ENCODE data around the gene PKP4. TPM values are rescaled to one million over a fixed set of nuclear protein-coding genes. Genes with fewer than 3 reads are reported as not detected.
A peak's percentile ranks its signal among the peaks of the same experiment; 100 is the strongest.

The PKP4 gene
- total RNA-seq, 1 experiment from 2014 or later: 147 TPM

DNA sequence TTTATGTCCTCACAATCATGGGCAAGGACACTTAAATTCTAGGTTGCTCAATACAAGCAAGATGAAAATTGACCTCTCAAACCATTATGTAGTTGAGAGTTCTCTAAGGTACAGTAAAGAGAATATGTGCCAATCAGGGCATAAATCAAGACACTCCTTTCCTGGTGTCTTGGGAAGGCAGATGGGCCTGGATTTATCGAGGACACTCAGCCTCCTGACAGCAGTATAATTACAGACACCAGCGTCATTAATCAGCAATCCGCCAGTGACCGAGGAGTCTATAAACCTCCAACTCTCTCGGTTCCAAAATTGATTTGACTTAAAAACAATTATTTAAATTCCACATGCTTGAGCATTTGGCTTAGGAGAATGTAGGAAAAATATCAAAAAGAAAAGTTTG, 262.7 kb downstream of the PKP4 start:
- no peak overlapping the region for H3K27ac Mint-ChIP-seq (ENCODE audit: unreplicated experiment)
- peaks cover 3% of the 10 kb centered on the region for H3K27me3 Mint-ChIP-seq (ENCODE audit: insufficient read depth, unreplicated experiment)
- intact Hi-C loops (cut with micrococcal nuclease; ENCODE audit: unreplicated experiment): no loop called here
- TF ChIP-seq, protein P1, sequence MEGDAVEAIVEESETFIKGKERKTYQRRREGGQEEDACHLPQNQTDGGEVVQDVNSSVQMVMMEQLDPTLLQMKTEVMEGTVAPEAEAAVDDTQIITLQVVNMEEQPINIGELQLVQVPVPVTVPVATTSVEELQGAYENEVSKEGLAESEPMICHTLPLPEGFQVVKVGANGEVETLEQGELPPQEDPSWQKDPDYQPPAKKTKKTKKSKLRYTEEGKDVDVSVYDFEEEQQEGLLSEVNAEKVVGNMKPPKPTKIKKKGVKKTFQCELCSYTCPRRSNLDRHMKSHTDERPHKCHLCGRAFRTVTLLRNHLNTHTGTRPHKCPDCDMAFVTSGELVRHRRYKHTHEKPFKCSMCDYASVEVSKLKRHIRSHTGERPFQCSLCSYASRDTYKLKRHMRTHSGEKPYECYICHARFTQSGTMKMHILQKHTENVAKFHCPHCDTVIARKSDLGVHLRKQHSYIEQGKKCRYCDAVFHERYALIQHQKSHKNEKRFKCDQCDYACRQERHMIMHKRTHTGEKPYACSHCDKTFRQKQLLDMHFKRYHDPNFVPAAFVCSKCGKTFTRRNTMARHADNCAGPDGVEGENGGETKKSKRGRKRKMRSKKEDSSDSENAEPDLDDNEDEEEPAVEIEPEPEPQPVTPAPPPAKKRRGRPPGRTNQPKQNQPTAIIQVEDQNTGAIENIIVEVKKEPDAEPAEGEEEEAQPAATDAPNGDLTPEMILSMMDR (IDR thresholded peaks at IDR 0.05; ENCODE audit: insufficient read depth in 1 of 2, low read depth in 1 of 2, low read length in 1 of 2, severe bottlenecking in 1 of 2, unreplicated experiment in 1 of 2): no peak
- ChIA-PET CTCF (no interaction called here), POLR2A (no interaction called here)
- Histone ChIP-seq H3K4me1 (peaks cover 13% of the 10 kb centered on the region), H3K27me3 (replicated peaks; ENCODE audit: control insufficient read depth, insufficient read depth, low read length) (no peaks in the 10 kb centered on the region), H3K9me3 (no peaks in the 10 kb centered on the region; the same call in 1 of the 2 replicates), H3K4me3 (ENCODE audit: low read depth, low read length) (no peak overlapping the region), H3K36me3 (ENCODE audit: control insufficient read depth, insufficient read depth, low read length) (no peaks in the 10 kb centered on the region)
- no peak for DNase-seq
- H3K9me3 Mint-ChIP-seq (ENCODE audit: unreplicated experiment): no peaks in the 10 kb centered on the region
- no TSS peak for BruUV-seq (replicated peaks)
- H3K4me1 Mint-ChIP-seq (ENCODE audit: low read depth, unreplicated experiment): peaks cover 14% of the 10 kb centered on the region
- H3K36me3 Mint-ChIP-seq (ENCODE audit: insufficient read depth, unreplicated experiment): no peaks in the 10 kb centered on the region
- no peak overlapping the region for H3K4me3 Mint-ChIP-seq (ENCODE audit: unreplicated experiment)

GRCh38 chr2:158722266-158723105, 265.7 kb downstream of the PKP4 start:
- CTCF ChIA-PET: no interaction called here
- peaks cover 17% of the 10 kb centered on the region for H3K4me1 ChIP-seq
- H3K4me3 Mint-ChIP-seq (ENCODE audit: unreplicated experiment): no peak overlapping the region

GRCh38 chr2:158723181-158723838, 266.6 kb downstream of the PKP4 start:
- H3K4me1 Mint-ChIP-seq (ENCODE audit: low read depth, unreplicated experiment): peaks cover 12% of the 10 kb centered on the region
- Histone ChIP-seq H3K4me3 (ENCODE audit: low read depth, low read length) (no peak overlapping the region), H3K9me3 (no peaks in the 10 kb centered on the region), H3K36me3 (ENCODE audit: control insufficient read depth, insufficient read depth, low read length) (no peaks in the 10 kb centered on the region), H3K4me1 (peaks cover 17% of the 10 kb centered on the region), H3K27me3 (replicated peaks; ENCODE audit: control insufficient read depth, insufficient read depth, low read length) (no peaks in the 10 kb centered on the region)
- no peaks in the 10 kb centered on the region for H3K36me3 Mint-ChIP-seq (ENCODE audit: insufficient read depth, unreplicated experiment)
- no peak for DNase-seq
- peak overlapping the region; percentile 4 for H3K27ac Mint-ChIP-seq (ENCODE audit: unreplicated experiment)
- CTCF ChIA-PET: interaction anchor here (0.6 to 3.3 kb wide), 3 partner anchors 22 to 33 kb away, joined by 3 to 17 read pairs (median 5); no protein-coding TSS in a partner anchor
- BruUV-seq (replicated peaks): no TSS peak
- TF ChIP-seq, protein P1 (IDR thresholded peaks at IDR 0.05; ENCODE audit: insufficient read depth in 1 of 2, low read depth in 1 of 2, low read length in 1 of 2, severe bottlenecking in 1 of 2, unreplicated experiment in 1 of 2): no peak
- intact Hi-C loops (cut with micrococcal nuclease; ENCODE audit: unreplicated experiment): no loop called here
- no peaks in the 10 kb centered on the region for H3K9me3 Mint-ChIP-seq (ENCODE audit: unreplicated experiment)
- H3K27me3 Mint-ChIP-seq (ENCODE audit: insufficient read depth, unreplicated experiment): peaks cover 3% of the 10 kb centered on the region
- POLR2A ChIA-PET: no interaction called here
- H3K4me3 Mint-ChIP-seq (ENCODE audit: unreplicated experiment): no peak overlapping the region

More at GRCh38 chr2:158722266-158723105, 265.7 kb downstream of the PKP4 start:
- no peaks in the 10 kb centered on the region for H3K36me3 ChIP-seq (ENCODE audit: control insufficient read depth, insufficient read depth, low read length)
- POLR2A ChIA-PET: no interaction called here
- no TSS peak for BruUV-seq (replicated peaks)
- no peaks in the 10 kb centered on the region for H3K9me3 Mint-ChIP-seq (ENCODE audit: unreplicated experiment)
- intact Hi-C loops (cut with micrococcal nuclease; ENCODE audit: unreplicated experiment): no loop called here
- no peak overlapping the region for H3K4me3 ChIP-seq (ENCODE audit: low read depth, low read length)
- no peak overlapping the region for H3K27ac Mint-ChIP-seq (ENCODE audit: unreplicated experiment)
- peaks cover 3% of the 10 kb centered on the region for H3K27me3 Mint-ChIP-seq (ENCODE audit: insufficient read depth, unreplicated experiment)
- TF ChIP-seq, protein P1 (IDR thresholded peaks at IDR 0.05; ENCODE audit: insufficient read depth in 1 of 2, low read depth in 1 of 2, low read length in 1 of 2, severe bottlenecking in 1 of 2, unreplicated experiment in 1 of 2): no peak
- no peaks in the 10 kb centered on the region for H3K9me3 ChIP-seq
- DNase-seq: no peak
- peaks cover 13% of the 10 kb centered on the region for H3K4me1 Mint-ChIP-seq (ENCODE audit: low read depth, unreplicated experiment)
- no peaks in the 10 kb centered on the region for H3K36me3 Mint-ChIP-seq (ENCODE audit: insufficient read depth, unreplicated experiment)
- no peaks in the 10 kb centered on the region for H3K27me3 ChIP-seq (replicated peaks; ENCODE audit: control insufficient read depth, insufficient read depth, low read length)
